Stimulated activated CD8-positive, alpha-beta memory T cell treated with anti-CD3 and anti-CD28 coated beads, Interleukin-4, amount 100 ng/mL, for 24 hours (primary cell): ENCODE data around the gene SLC2A6.
A peak's percentile ranks its signal among the peaks of the same experiment; 100 is the strongest.
"Not testable (repeated sequence)": the region's sequence is repeated elsewhere in the genome, so short reads cannot be mapped to it uniquely, and the experiment has no call there.

ENCODE experiments used
- DNase-seq: peaks from one replicate; pipeline ENCODE4 v3.0.0-alpha.2; 2020; ENCODE audit warnings: low read depth

The SLC2A6 gene

DNA sequence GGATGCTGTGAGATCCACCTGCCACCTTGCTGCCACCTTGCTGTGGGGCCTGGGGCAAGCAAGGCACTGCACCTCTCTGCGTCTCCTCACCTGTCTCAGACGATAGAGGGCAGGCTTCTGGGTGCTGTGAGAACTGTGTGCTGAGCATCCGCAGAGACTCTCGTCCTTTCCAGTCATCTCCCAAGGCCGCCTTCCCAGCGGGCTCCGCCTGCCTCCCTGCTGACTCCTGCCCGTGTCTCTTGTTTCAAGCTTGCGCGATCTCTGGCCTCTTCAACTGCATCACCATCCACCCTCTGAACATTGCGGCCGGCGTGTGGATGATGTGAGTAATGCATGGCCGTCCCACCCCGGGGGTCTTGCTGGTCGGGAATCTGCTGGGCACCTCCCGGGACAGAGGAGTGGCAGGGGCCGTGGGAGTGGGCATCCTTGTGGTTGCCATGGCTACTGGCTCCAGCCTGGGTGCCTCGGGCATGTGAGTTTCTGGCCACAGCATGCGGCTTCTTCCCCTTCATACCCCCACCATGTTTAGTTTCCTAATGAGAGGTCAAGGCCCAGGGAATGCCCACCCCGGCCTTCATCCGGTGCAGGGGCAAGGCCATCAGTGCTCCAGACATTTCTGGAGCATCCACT is 15.6 kb downstream of the SLC2A6 start:
- DNase-seq = no peak

DNA sequence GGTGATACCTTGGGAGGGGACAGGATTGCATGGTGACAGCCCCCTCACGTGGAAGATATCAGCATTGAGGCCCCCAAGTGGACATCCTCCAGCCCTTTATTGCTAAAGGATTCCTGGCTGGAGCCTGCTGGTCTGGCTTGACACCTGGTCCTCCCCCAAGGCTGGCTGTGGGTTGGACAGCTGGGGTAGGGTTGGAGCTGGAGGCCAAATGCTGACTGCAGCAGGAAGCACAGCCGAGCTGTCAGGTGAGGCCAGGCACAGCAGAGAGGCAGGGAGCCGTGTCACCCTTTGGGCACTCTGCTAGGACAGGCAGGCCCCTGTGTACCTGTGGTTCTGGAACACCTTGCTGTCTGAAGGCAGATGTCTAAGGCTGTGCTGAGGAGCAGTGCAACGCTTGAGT is 16.9 kb downstream of the SLC2A6 start:
- no peak for DNase-seq

DNA sequence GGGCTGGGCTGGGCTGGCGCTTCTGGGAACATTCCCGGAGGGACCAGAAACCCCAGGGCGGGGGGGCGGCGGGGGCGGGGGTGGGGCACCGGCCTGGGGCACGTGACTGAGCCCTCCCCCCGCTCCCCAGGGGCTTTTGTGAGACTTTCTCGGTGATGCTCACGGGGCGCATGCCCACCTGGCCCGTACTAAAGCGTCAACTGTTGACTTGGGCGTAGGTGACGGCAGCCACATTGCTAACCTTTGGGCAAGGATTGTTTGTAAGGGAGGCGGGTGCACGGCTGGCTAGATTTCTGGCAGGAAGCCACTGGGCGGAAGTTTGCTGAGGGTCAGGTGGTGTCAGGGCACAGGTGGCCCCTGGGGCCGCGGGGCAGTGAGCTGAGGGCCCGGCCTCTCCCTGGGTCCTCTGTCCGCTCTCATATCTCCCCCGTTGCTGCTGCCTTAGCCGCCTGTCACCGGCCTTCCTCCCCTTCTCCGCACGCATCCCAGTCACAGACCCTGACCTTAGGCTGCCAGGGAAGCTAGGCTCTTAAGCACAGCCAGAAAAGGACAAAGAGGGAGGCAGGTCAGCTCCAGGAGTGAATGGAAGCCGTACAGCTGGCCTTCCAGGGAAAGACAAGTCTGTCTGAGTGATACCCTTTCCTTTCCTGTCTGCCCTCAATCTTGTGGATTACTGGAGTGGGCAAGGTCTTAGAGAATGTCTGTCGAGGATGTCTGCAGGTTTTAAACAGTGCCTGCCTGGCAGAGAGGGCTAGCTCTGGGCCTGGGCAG is 18.3 kb downstream of the SLC2A6 start:
- DNase-seq = no peak

DNA sequence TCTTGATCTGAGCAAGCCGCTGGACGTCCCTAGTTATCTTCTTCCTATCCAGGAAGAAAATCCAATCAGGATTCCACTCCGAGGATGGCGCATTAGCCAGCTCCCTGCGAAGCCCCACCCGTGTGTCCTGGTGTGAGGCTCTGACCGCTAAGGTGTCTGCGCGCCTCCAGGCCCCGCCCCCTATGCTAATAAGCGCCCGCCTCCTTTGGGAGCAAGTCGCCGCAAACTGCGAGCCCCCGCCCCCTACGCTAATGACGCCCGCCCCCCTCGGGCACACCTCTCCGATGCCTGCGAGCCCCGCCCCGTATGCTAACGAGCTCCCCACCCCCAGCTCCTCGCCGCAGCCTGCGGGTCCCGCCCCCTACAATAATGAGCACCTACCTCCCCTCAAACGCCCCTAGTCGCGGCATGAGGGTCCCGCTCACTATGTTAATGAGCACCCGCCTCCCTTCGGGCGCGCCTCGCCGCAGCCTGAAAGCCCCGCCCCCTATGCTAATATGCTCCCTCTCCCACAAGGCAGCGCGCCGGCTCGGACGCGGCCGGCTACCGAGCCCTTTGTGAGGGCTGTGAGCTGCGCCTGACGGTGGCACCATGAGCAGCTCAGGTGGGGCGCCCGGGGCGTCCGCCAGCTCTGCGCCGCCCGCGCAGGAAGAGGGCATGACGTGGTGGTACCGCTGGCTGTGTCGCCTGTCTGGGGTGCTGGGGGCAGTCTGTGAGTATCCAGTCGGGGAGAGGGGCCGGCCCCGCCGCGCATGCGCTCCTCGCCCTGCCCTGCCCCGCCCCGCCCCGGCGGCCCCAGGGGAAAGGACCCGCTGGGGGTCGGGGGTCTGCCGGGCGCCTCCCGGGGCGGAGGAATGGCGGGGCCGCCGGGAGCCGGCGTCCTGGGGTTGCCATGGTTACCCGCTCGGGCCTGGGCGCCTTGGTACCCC is 19.2 kb downstream of the SLC2A6 start, which contains the start of gene CACFD1:
TSS of gene CACFD1 (plus strand) at position 503 of the 929 bp plus-strand sequence. CDS start at position 592, 89 bp downstream.
- DNase-seq = peak; percentile 87

DNA sequence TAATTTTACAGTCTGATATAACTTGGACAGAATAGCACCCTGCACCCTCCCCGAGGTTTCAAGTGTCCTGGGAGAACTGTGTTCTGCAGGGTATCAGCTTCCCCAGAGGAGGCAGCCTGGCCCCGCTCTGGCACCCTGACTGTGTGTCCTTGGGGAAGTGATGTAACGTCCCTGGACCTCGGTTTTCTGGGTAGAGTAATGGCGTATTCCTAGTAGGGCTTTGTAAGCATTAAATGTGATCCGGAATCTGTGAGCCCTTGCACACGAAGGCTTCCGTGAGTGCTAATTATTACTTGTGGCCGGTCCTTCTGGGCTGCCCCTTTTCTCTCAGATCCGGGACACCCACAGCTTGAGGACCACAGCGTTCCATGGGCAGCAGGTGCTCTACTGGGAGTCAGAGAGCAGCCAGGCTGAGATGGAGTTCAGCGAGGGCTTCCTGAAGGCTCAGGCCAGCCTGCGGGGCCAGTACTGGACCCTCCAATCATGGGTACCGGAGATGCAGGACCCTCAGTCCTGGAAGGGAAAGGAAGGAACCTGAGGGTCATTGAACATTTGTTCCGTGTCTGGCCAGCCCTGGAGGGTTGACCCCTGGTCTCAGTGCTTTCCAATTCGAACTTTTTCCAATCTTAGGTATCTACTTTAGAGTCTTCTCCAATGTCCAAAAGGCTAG is 20.1 kb downstream of the SLC2A6 start:
- DNase-seq = no peak

DNA sequence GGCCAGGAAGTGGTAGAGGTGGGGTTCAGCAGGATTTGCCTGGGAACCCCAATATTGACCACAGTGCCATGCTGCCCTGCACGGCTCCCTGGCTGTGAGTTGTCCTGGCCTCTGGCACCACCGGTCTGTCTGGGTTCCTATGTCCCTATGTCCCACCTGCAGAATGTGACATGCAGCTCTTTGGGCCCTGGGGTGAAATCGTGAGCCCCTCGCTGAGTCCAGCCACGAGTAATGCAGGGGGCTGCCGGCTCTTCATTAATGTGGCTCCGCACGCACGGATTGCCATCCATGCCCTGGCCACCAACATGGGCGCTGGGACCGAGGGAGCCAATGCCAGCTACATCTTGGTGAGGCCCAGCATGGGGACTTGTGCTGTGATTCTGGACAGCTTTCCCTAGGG is 21.2 kb downstream of the SLC2A6 start:
- DNase-seq = no peak

DNA sequence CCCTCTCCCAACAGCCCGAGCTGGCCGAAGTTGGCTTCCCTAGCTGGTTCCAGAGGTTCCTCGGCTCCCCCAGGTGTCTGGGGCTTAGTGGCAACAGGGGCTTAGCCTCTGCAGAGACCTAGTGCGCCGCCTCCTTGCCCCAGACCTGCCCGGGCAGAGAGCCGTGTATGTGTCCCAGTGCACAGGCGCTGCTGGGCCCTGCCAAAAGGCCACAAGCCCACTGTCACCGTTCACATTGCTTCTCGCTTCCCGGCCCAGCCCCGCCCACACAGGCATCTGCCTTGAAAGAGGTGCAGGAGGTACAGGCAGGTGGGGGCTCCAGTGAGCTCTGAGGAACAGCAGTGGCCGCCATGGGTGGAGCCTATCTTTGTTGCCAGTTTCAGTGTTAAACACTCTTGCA is 21.7 kb downstream of the SLC2A6 start:
- no peak for DNase-seq

DNA sequence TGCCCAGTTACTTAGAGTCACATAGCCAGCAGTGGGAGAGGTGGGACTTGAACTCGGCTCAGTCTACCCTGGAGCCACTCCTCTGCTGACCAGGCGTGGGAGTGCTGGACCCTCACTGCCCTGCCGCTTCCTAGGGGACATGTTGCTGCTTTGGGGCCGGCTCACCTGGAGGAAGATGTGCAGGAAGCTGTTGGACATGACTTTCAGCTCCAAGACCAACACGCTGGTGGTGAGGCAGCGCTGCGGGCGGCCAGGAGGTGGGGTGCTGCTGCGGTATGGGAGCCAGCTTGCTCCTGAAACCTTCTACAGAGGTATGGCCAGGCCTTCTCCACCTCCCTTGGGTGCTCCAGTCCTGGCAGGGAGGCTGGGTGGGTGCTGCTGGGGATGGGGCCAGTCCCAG is 22.5 kb downstream of the SLC2A6 start:
- DNase-seq = no peak

DNA sequence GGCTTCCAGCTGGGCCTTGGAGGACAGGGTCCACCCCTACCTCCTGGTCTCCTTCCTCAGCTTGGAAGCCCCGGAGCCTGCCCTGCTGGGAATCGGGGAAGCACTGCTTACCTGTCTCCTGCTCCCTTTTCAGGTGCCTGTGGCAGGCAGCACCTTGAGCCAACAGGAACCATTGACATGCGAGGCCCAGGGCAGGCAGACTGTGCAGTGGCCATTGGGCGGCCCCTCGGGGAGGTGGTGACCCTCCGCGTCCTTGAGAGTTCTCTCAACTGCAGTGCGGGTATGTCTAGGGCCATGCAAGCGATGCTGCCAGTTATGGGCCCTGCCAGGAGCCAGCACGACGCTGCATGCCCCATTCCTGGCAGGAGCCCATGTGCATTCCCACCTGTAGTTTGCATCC is 23.0 kb downstream of the SLC2A6 start:
- DNase-seq = no peak

DNA sequence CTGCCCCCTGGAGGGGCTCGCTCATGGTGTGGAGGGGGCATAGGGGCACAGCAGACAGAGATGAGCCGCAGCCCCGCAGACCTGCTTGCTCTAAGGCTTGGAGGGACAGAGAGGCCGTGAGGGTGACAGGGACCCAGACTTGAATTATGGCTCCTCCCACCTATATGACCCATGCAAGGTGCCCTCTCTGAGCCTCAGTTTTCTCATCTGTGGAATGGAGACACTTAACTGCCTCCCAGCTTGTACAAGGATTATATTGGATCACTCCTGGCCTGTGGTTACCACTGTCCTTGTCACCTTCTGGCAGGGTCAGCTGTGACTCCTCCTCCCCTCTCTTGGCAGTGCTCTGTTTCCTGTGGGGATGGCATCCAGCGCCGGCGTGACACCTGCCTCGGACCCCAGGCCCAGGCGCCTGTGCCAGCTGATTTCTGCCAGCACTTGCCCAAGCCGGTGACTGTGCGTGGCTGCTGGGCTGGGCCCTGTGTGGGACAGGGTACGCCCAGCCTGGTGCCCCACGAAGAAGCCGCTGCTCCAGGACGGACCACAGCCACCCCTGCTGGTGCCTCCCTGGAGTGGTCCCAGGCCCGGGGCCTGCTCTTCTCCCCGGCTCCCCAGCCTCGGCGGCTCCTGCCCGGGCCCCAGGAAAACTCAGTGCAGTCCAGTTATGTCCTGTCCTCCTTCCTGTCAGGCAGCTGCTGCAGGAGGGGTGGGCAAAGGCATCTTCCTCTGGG is 23.8 kb downstream of the SLC2A6 start:
- no peak for DNase-seq

DNA sequence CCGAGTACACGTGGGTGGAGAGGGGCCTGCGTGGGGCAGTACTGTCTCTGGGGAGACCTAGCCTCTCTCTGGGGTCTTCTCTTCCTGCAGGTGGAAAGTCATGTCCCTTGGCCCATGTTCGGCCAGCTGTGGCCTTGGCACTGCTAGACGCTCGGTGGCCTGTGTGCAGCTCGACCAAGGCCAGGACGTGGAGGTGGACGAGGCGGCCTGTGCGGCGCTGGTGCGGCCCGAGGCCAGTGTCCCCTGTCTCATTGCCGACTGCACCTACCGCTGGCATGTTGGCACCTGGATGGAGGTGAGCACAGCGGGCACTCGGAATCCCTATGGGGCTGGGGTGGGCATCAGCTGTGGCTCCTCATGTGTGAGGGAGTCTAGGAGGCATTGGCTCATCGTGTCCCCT is 24.6 kb downstream of the SLC2A6 start:
- no peak for DNase-seq

DNA sequence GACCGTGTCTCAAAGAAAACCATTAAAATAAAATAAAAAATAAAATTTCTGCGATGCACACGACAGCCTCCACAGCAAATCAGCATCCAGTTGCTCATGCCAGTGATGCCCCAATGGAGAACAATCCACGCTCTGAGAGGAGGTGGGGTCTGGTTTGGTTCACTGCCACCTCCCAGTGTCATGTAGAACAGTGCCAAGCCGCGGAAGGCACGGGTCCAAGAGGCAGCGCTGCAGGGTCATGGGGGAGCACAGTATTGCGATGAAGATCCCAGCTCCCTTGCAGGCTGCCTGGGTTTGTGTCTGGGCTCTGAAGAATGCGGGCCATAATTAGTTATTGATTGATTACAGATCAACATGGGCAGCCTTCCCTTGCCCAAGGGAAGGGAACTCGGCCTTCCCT is 25.2 kb downstream of the SLC2A6 start:
- no peak for DNase-seq

DNA sequence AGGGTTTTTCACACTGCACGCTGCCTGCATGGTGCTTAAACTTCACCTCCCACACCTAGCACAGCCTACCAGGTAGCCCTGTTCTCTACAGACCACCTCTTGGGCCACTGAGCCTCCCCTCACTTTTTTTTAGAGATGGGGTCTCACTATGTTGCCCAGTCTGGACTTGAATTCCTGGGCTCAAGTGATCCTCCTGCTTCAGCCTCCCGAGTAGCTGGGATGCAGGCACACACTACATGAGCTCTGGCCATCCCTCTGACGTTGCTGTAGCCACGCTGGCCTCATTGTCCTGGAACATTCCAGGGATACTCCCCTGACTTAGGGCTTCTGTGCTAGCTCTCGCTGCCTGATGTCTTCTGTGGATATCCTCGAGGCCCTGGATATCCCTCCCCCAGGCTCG is 26.3 kb downstream of the SLC2A6 start:
- DNase-seq = no peak

DNA sequence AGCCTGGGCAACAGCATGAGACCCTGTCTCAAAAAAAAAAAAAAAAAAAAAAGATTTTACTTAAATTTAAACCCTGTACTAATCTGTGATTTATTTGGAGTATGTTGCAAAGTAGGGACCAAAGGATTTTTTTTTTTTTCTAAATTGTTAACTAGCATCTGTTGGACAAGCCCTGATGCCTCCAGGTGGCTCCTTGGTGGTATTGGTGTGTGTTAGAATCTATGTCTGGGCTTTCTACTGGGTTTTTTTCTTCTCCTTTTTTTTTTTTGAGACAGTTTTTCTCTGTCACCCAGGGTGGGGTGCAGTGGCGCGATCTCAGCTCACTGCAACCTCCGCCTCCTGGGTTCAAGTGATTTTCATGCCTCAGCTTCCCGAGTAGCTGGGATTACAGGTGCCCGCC is 27.0 kb downstream of the SLC2A6 start:
- DNase-seq = not testable (repeated sequence)

DNA sequence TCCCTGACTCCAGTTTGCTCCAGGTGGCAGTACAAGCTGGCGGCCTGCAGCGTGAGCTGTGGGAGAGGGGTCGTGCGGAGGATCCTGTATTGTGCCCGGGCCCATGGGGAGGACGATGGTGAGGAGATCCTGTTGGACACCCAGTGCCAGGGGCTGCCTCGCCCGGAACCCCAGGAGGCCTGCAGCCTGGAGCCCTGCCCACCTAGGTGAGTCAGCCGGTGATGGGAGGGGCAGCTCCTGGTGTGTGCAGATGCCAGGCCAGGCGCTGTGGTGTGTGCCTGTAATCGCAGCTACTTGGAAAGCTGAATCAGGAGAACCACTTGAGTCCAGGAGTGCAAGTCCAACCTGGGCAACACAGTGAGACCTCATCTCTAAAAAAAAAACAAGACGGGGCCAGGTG is 29.1 kb downstream of the SLC2A6 start:
- DNase-seq = no peak

DNA sequence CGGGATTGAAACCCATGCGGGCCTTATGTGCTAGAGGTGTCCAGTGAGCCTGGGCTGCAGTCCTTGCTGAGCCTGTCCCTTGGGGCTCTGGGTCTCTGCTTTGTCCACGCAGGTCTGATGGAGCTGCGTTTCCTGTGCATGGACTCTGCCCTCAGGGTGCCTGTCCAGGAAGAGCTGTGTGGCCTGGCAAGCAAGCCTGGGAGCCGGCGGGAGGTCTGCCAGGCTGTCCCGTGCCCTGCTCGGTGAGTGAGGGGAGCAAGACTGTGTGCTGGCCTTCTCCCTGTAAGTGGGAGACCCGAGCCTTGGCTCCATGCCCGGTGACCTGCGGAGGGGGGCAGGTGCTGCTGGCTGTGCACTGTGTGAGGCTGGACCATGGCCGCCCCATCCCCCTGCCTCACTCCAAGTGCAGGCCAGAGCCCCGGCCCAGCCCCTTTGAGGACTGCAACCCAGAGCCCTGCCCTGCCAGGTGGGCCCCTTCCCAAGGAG is 30.4 kb downstream of the SLC2A6 start:
- no peak for DNase-seq

DNA sequence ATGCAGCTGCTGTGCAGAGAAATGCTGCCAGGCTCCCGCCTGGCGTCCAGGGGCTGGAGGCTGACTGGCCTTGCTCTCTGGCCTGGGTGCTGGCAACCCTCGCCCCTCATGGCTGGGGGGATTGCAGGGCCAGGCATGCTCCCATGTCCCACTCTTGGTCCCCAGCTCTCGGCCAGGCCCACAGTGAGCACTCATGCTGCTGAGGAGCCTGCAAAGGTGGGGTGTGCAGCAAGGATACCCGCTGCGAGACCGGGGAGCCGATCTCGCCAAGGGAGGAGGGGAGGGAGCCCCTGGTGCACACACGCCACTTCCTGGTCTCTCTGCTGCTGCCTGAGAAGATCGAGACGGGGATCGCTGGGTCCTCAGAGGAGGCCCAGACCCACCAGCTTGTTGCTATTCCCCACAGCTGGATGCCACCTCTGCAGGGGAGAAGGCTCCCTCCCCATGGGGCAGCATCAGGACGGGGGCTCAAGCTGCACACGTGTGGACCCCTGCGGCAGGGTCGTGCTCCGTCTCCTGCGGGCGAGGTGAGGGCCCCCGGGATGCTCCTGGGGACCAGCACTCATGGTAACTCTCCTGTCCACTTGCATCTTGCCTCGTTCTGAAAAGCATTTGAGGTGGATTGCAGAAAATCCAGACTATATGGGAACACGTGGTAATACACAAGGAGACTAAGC is 33.5 kb downstream of the SLC2A6 start:
- no peak for DNase-seq

DNA sequence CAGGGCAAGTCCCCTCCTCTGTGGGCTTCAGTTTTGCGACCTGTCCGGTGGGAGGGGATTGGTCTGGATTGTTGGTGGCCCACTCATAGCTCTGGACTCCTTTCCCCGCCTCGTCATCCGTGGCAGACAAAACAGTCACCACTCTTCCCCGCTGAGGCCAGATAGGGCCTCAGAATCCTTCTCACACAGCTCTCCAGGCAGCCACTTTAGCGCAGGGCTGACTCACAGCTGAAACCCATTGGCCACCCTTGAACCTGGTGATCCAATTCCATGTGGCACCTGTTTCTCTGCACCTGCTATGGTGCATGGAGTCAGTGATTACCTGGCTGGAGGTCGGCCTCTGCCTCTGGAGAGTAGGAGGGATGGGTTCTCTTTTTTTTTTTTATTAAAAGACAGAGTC is 34.9 kb downstream of the SLC2A6 start:
- no peak for DNase-seq

DNA sequence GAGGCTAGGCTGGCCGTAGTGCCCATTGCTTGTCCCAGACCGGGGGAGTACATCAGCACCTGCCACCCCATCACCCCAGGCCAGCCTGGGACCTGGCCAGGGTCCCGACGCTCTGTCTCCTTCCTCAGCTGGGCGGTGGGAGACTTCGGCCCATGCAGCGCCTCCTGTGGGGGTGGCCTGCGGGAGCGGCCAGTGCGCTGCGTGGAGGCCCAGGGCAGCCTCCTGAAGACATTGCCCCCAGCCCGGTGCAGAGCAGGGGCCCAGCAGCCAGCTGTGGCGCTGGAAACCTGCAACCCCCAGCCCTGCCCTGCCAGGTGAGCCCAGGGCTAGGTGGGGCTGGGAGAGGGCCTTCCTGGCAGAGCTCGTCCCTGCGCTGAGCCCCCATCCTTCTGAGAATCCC is 35.7 kb downstream of the SLC2A6 start:
- DNase-seq = no peak

DNA sequence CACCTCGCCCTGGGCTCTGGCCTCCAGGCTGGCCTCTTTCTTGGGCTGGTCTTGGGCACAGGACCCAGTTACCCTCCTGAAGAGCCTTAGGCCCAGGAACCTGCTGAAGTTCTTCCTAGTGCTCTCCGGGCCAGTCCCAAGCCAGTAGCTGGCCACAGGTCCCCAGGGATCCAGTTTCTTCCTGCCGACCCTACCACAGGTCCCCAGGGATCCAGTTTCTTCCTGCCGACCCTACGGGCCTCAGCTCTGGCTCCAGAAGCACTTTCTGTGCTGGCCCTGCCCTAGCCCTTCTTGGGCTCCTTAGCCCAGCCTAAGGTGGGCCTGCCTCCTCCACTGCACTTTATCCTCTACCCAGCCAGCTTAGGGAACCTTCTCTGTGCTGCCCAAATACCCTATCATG is 37.3 kb downstream of the SLC2A6 start:
- DNase-seq = no peak

DNA sequence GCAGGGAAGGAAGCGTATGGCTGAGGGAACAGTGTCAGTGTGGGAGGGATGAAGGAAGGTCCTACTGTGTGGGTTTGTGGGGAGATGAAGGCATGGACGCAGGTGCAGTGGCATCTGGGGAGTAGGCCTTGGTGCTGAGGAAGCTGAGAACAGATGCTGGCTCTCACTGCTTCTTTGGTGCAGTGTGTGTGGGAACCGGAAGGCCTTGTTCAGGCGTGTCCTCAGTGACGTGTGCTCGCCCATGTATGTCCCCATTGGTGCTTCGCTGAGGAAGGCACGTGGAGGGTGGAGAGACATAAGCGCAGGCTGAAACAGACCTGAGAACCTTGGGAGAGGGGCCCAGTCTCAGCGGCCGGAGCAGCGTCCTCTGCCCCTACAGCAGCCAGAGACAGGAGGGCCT is 38.0 kb downstream of the SLC2A6 start:
- DNase-seq = no peak
